ENCODE measurements around the gene PNPLA7.

Gene PNPLA7

DNA sequence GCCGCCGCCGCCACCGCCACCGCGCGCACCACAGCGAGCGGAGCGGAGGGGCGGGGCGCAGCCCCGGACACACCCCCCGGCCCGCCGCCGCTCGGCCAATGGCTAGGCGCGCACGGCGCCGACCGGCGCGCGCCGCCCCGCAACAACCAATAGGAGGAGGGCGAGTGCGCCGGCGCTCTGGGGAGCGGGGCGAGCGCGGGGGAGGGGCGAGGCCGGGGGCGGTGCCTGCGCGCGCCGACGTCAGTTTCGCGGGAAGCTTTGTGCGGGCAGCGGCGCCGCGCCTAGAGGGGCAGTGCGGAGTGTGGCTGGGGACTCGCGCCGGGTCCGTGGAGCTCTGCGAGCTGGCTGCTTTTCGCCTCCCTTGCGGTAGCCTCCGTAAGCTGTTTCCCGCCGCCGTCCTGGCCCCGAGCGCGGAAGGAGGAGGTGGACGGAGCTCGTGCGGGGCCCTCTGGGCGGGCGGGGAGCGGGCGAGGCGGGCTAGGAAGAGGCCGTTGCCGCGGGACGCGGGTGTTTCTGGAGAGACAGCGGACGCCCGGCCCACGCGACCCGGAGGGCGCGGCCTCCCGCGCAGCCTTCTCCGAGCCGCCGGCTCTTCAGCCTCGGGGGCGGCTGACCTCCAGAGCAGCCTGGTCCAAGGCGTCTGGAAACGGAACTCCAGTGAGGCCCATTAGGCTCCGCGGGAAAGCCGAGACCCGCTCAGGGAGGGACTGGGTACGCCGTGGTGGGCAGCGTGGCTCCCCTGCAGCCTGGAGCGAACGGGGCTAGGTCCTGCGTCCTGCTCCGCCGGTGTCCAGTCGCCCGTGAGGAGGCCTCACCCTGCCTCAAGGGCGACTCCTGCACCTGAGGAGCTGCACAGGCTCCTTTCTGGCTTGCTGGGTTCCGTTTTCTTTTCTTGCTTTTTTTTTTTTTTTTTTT, 40.5 kb upstream of the PNPLA7 start, which contains the start of gene ZMYND19:
TSS of gene ZMYND19 (minus strand) at position 44 of the 915 bp plus-strand sequence. CDS start 249 bp downstream, outside the sequence.
- Histone ChIP-seq H3K36me3 (ENCODE audit: control insufficient read depth, insufficient read depth, low read length) (peaks cover 11% of the 10 kb centered on the region), H3K18ac (ENCODE audit: low read length) (peak within 1 kb of the TSS; percentile 11), H3K27me3 (ENCODE audit: insufficient read depth, low read length, poor library complexity) (no peaks in the 10 kb centered on the region), H3K79me1 (ENCODE audit: low read length) (peaks cover 17% of the 10 kb centered on the region), H2AK5ac (ENCODE audit: low read length) (no peak within 1 kb of the TSS), H3K4ac (ENCODE audit: low read depth, low read length) (peak within 1 kb of the TSS; percentile 8), H3K9ac (ENCODE audit: low read length) (peak within 1 kb of the TSS; percentile 92), H3K79me2 (ENCODE audit: control insufficient read depth, insufficient read depth, low read length) (peaks cover 12% of the 10 kb centered on the region), H2BK120ac (ENCODE audit: low read depth, low read length) (no peak within 1 kb of the TSS), H3K4me2 (ENCODE audit: low read length) (peak within 1 kb of the TSS; percentile 92), H3K4me1 (ENCODE audit: control insufficient read depth, low read depth, low read length) (no peaks in the 10 kb centered on the region), H2BK5ac (ENCODE audit: low read length) (no peak within 1 kb of the TSS), H3K56ac (ENCODE audit: low read length) (peak within 1 kb of the TSS; percentile 94), H3K27ac (ENCODE audit: low read depth, low read length) (no peak within 1 kb of the TSS), H4K8ac (ENCODE audit: low read depth, low read length) (no peak within 1 kb of the TSS), H2BK15ac (replicated peaks; ENCODE audit: low read depth) (no peak within 1 kb of the TSS), H3K4me3 (ENCODE audit: low read length) (peak within 1 kb of the TSS; percentile 77), H3K23ac (ENCODE audit: low read length) (no peak within 1 kb of the TSS), H4K5ac (ENCODE audit: low read length) (no peak within 1 kb of the TSS)
- peak; percentile 91 for DNase-seq
- WGBS (ENCODE audit: extremely low coverage, insufficient coverage, low lambda C conversion rate) = no CpG with 5 or more reads among the region's 113 CpGs

DNA sequence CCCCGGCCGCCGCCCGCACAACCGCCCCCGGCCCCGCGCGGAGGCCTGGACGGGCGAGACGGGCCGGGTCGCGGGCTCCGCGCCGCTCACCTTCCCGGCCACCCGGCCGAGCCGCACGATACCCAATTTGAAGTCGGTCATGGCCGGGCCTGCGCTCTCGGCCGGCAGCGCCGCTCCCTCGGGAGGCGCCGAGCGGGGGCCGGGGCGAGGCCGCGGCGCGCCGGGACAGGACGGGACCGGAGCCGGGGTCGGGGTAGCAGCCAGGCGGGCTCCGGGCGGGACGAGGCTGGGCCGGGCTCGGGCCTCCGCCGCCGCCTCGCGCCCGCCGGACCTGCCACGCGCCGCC, 39.9 kb upstream of the PNPLA7 start:
- no peaks in the 10 kb centered on the region for H3K4me1 ChIP-seq (ENCODE audit: control insufficient read depth, low read depth, low read length)
- no peak overlapping the region for H4K8ac ChIP-seq (ENCODE audit: low read depth, low read length)
- H2BK120ac ChIP-seq (ENCODE audit: low read depth, low read length) = no peak overlapping the region
- no peak for DNase-seq
- peak overlapping the region; percentile 63 for H3K4me3 ChIP-seq (ENCODE audit: low read length)
- H3K27me3 ChIP-seq (ENCODE audit: insufficient read depth, low read length, poor library complexity) = no peaks in the 10 kb centered on the region
- peak overlapping the region; percentile 92 for H3K9ac ChIP-seq (ENCODE audit: low read length)
- peak overlapping the region; percentile 94 for H3K56ac ChIP-seq (ENCODE audit: low read length)
- H2AK5ac ChIP-seq (ENCODE audit: low read length) = no peak overlapping the region
- peak overlapping the region; percentile 11 for H3K18ac ChIP-seq (ENCODE audit: low read length)
- H3K36me3 ChIP-seq (ENCODE audit: control insufficient read depth, insufficient read depth, low read length) = peaks cover 11% of the 10 kb centered on the region
- H3K4ac ChIP-seq (ENCODE audit: low read depth, low read length) = peak overlapping the region; percentile 8
- H3K27ac ChIP-seq (ENCODE audit: low read depth, low read length) = no peak overlapping the region
- peaks cover 12% of the 10 kb centered on the region for H3K79me2 ChIP-seq (ENCODE audit: control insufficient read depth, insufficient read depth, low read length)
- no peak overlapping the region for H3K23ac ChIP-seq (ENCODE audit: low read length)
- H2BK15ac ChIP-seq (replicated peaks; ENCODE audit: low read depth) = no peak overlapping the region
- H4K5ac ChIP-seq (ENCODE audit: low read length) = no peak overlapping the region
- H2BK5ac ChIP-seq (ENCODE audit: low read length) = no peak overlapping the region
- peaks cover 17% of the 10 kb centered on the region for H3K79me1 ChIP-seq (ENCODE audit: low read length)
- WGBS (ENCODE audit: extremely low coverage, insufficient coverage, low lambda C conversion rate) = no CpG with 5 or more reads among the region's 61 CpGs
- H3K4me2 ChIP-seq (ENCODE audit: low read length) = peak overlapping the region; percentile 6

DNA sequence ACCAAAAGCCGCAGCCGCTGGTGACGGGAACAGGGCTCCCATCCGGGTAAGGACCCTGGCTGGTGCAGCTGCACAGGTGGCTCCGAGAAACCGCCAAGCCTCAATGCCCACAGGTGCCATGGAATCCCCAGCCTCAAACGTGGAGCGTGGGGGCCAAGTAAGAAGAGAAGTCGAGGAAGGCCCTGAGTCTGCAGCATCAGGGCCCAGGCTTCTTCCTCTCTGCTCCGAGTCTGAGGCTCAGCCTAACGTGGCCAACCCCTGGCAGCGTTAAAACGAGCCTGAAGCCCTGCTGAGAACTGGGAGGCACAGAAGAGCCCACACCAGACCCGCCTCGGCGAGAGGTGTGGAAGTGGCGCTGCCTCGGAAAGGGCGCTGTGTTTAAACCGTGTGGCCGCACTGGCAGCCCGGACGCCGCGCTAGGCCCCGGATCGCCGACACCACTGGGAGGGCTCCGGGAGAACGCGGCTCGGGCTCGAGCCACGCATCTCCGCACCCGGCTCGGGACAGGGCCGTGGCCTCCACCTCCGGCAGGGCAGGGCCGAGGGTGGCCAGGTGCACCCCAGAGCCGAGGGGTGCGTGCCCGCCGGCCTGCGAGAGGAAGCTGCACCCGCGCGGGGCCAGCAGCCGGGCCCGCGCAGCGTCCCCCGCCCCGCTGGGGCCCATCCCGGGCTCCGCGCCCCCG, 39.4 kb upstream of the PNPLA7 start:
- no CpG with 5 or more reads among the region's 58 CpGs for WGBS (ENCODE audit: extremely low coverage, insufficient coverage, low lambda C conversion rate)
- no peak overlapping the region for H3K27ac ChIP-seq (ENCODE audit: low read depth, low read length)

DNA sequence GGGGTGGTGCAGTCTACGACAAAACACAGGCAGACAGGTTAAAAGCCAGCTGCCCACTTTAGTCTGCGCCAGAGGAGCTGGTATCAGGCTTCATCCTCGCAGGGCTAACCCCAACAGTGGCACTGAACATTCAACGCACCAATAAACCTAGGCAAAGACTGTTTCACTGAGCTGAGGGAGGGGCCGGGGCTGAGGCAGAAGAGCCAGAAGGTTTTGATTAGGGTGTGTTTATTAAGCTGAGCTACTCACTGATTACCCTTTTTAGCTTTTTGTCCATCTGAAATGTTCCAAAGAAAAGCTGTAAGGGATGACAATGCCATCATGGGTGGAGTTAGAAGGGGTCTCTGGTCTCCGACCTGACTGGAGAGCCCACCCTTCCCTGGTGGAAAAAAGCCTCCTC, 38.7 kb upstream of the PNPLA7 start:
- H3K9ac ChIP-seq (ENCODE audit: low read length) = peak overlapping the region; percentile 92
- H3K27ac ChIP-seq (ENCODE audit: low read depth, low read length) = no peak overlapping the region
- no peak overlapping the region for H3K4me3 ChIP-seq (ENCODE audit: low read length)
- no peaks in the 10 kb centered on the region for H3K27me3 ChIP-seq (ENCODE audit: insufficient read depth, low read length, poor library complexity)
- H3K4ac ChIP-seq (ENCODE audit: low read depth, low read length) = no peak overlapping the region
- H2BK120ac ChIP-seq (ENCODE audit: low read depth, low read length) = no peak overlapping the region
- no peak overlapping the region for H3K4me2 ChIP-seq (ENCODE audit: low read length)
- H4K5ac ChIP-seq (ENCODE audit: low read length) = no peak overlapping the region
- no peak overlapping the region for H2BK15ac ChIP-seq (replicated peaks; ENCODE audit: low read depth)
- H3K36me3 ChIP-seq (ENCODE audit: control insufficient read depth, insufficient read depth, low read length) = peaks cover 15% of the 10 kb centered on the region
- H3K79me2 ChIP-seq (ENCODE audit: control insufficient read depth, insufficient read depth, low read length) = peaks cover 12% of the 10 kb centered on the region
- no peak overlapping the region for H2BK5ac ChIP-seq (ENCODE audit: low read length)
- peak overlapping the region; percentile 42 for H3K56ac ChIP-seq (ENCODE audit: low read length)
- H3K4me1 ChIP-seq (ENCODE audit: control insufficient read depth, low read depth, low read length) = no peaks in the 10 kb centered on the region
- no peak for DNase-seq
- H3K23ac ChIP-seq (ENCODE audit: low read length) = no peak overlapping the region
- H2AK5ac ChIP-seq (ENCODE audit: low read length) = no peak overlapping the region
- no CpG with 5 or more reads among the region's 6 CpGs for WGBS (ENCODE audit: extremely low coverage, insufficient coverage, low lambda C conversion rate)
- peaks cover 17% of the 10 kb centered on the region for H3K79me1 ChIP-seq (ENCODE audit: low read length)
- H3K18ac ChIP-seq (ENCODE audit: low read length) = no peak overlapping the region
- no peak overlapping the region for H4K8ac ChIP-seq (ENCODE audit: low read depth, low read length)

More for the DNA sequence above, 39.4 kb upstream of the PNPLA7 start:
- peak overlapping the region; percentile 92 for H3K9ac ChIP-seq (ENCODE audit: low read length)
- H3K4me2 ChIP-seq (ENCODE audit: low read length) = peak overlapping the region; percentile 92
- peak overlapping the region; percentile 94 for H3K56ac ChIP-seq (ENCODE audit: low read length)
- H3K23ac ChIP-seq (ENCODE audit: low read length) = no peak overlapping the region
- no peak overlapping the region for H2AK5ac ChIP-seq (ENCODE audit: low read length)
- H3K27me3 ChIP-seq (ENCODE audit: insufficient read depth, low read length, poor library complexity) = no peaks in the 10 kb centered on the region
- DNase-seq = no peak
- no peak overlapping the region for H4K8ac ChIP-seq (ENCODE audit: low read depth, low read length)
- H2BK15ac ChIP-seq (replicated peaks; ENCODE audit: low read depth) = no peak overlapping the region
- H3K79me1 ChIP-seq (ENCODE audit: low read length) = peaks cover 17% of the 10 kb centered on the region
- no peaks in the 10 kb centered on the region for H3K4me1 ChIP-seq (ENCODE audit: control insufficient read depth, low read depth, low read length)
- peak overlapping the region; percentile 8 for H3K4ac ChIP-seq (ENCODE audit: low read depth, low read length)
- no peak overlapping the region for H4K5ac ChIP-seq (ENCODE audit: low read length)
- peaks cover 12% of the 10 kb centered on the region for H3K79me2 ChIP-seq (ENCODE audit: control insufficient read depth, insufficient read depth, low read length)
- H2BK120ac ChIP-seq (ENCODE audit: low read depth, low read length) = no peak overlapping the region
- H3K36me3 ChIP-seq (ENCODE audit: control insufficient read depth, insufficient read depth, low read length) = peaks cover 11% of the 10 kb centered on the region
- no peak overlapping the region for H2BK5ac ChIP-seq (ENCODE audit: low read length)
- H3K18ac ChIP-seq (ENCODE audit: low read length) = peak overlapping the region; percentile 11
- peak overlapping the region; percentile 77 for H3K4me3 ChIP-seq (ENCODE audit: low read length)

DNA sequence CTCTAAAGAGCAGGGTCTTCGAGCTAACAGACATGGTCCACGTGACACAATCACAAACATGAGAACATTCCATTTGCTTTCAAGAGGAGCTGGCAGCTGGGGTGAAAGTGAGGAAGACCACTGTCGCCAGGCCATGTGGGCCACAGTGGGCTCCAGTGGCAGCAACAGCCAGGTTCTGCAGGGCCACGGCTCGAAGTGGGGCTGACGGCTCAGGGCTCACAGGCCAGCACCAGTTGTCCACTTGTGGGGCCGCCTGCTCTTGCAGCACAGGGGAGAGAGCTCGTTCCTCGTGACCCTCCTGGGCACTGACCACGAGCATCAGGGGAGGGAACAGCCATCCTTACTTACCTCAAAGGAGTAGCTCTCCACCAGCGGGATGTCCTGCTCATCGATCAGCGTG, 38.1 kb upstream of the PNPLA7 start:
- no CpG with 5 or more reads among the region's 13 CpGs for WGBS (ENCODE audit: extremely low coverage, insufficient coverage, low lambda C conversion rate)
- H2AK5ac ChIP-seq (ENCODE audit: low read length) = no peak overlapping the region
- no peak overlapping the region for H3K4ac ChIP-seq (ENCODE audit: low read depth, low read length)
- H4K5ac ChIP-seq (ENCODE audit: low read length) = no peak overlapping the region
- no peak overlapping the region for H3K18ac ChIP-seq (ENCODE audit: low read length)
- no peak overlapping the region for H2BK15ac ChIP-seq (replicated peaks; ENCODE audit: low read depth)
- no peak for DNase-seq
- H3K4me3 ChIP-seq (ENCODE audit: low read length) = no peak overlapping the region
- H3K79me1 ChIP-seq (ENCODE audit: low read length) = peaks cover 17% of the 10 kb centered on the region
- no peak overlapping the region for H3K23ac ChIP-seq (ENCODE audit: low read length)
- no peaks in the 10 kb centered on the region for H3K27me3 ChIP-seq (ENCODE audit: insufficient read depth, low read length, poor library complexity)
- no peak overlapping the region for H4K8ac ChIP-seq (ENCODE audit: low read depth, low read length)
- no peak overlapping the region for H3K27ac ChIP-seq (ENCODE audit: low read depth, low read length)
- H2BK120ac ChIP-seq (ENCODE audit: low read depth, low read length) = no peak overlapping the region
- H3K79me2 ChIP-seq (ENCODE audit: control insufficient read depth, insufficient read depth, low read length) = peaks cover 12% of the 10 kb centered on the region
- H3K9ac ChIP-seq (ENCODE audit: low read length) = no peak overlapping the region
- H3K36me3 ChIP-seq (ENCODE audit: control insufficient read depth, insufficient read depth, low read length) = peaks cover 15% of the 10 kb centered on the region
- no peak overlapping the region for H3K56ac ChIP-seq (ENCODE audit: low read length)
- no peaks in the 10 kb centered on the region for H3K4me1 ChIP-seq (ENCODE audit: control insufficient read depth, low read depth, low read length)
- no peak overlapping the region for H3K4me2 ChIP-seq (ENCODE audit: low read length)
- no peak overlapping the region for H2BK5ac ChIP-seq (ENCODE audit: low read length)
